ENCODE measurements around the gene PARD3.

DNA sequence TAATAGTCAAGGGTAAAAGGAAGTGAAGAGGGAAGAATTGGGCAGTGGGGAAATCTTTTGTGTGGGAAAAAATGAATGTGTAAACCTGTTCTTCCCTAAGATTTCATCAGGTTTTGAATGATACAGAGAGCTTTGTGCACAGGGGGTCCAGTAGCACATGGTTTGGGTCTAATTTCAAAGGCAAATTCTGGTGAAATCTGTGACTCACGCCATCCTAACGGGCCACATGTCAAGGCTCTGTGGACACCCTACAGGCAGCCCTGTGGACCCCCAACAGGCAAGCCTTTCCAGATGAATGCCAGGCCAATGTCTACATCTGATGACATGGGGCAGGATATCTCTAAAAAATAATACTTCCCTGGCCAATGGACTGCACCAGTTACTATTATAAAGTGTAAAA lies 309.8 kb downstream of the PARD3 start:
- TF ChIP-seq CTCF (IDR thresholded peaks at IDR 0.05; ENCODE audit: borderline replicate concordance, extremely low read depth, low read length, poor library complexity, severe bottlenecking): no peak
- no peak for TF ChIP-seq EZH2 (IDR thresholded peaks at IDR 0.05; ENCODE audit: borderline replicate concordance, low read depth, low read length, severe bottlenecking)
